Ishikawa (cell line): Measurements from ENCODE around the gene SH2D7.

Experiments used
- FOXM1 ChIP-seq: IDR thresholded peaks from 2 replicates; pipeline ENCODE4 v1.6.1; 2012; ENCODE audit warnings: low read depth, borderline replicate concordance
- MAX ChIP-seq: IDR thresholded peaks from 2 replicates; pipeline ENCODE4 v1.6.1; 2012

- TF ChIP-seq FOXM1 (no peak), MAX (no peak)
Measured at GRCh38 chr15:78064544-78064943, 27.8 kb upstream of the SH2D7 start.
